K562 (cell line): ENCODE measurements around the gene ZDHHC5.

ENCODE experiments used
- ARHGAP35 ChIP-seq: fragments of 450-650 bp; IDR thresholded peaks from 2 replicates; pipeline ENCODE4 v1.6.1; 2018; ENCODE audit not compliant: partially characterized antibody
- SMARCB1 ChIP-seq: IDR thresholded peaks from 2 replicates; pipeline ENCODE4 v1.6.1; 2011; ENCODE audit warnings: improper control_type of control experiment, low read depth; ENCODE audit not compliant: insufficient read length

DNA sequence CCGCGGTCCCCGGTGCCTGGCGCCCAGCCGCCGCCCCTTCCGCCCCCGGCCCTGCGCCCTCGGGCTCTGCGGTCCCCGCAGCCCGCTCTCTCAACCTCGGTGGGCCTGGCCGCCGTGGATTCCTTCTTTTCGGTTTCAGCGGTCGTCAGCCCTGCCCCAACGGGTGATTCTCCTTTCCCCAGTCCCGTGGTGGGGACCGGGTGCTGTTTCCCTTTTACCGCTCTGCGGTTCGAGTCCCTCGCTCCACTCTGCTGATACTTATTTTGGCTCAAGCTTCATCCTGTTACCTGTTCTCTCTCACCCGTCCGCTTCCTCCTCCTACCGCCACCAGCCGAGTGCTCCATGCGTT lies 494 bp downstream of the ZDHHC5 start:
- TF ChIP-seq SMARCB1 (no peak), ARHGAP35 (no peak)
